ENCODE results near the gene CCDC152. TPM values are rescaled to one million over a fixed set of nuclear protein-coding genes. Genes with fewer than 3 reads are reported as not detected.

CCDC152 gene
- total RNA-seq, 1 experiment from 2014 or later = not detected

DNA sequence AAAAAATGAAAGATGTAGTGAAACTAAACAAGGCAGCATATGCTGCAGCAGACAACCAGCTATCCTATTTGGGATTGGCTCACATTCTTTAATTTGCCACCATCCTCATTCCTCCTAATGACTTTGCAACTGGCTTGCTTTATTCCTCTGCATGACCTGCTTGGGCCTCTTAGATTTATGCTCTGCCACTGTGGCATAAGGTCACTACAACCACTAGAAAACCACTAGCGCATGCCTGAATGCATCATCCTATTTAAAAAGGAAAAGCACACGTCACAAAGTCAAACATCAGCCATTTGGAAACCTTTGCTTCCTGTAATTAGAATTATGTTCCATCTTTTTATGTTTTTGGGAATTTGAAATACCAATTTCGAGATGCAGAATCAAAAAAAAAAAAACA lies 40.8 kb upstream of the CCDC152 start:
- H2AFZ ChIP-seq (ENCODE audit: low read depth, low read length, poor library complexity, severe bottlenecking) = no peak overlapping the region
- TF ChIP-seq, protein P1, sequence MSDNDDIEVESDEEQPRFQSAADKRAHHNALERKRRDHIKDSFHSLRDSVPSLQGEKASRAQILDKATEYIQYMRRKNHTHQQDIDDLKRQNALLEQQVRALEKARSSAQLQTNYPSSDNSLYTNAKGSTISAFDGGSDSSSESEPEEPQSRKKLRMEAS (IDR thresholded peaks at IDR 0.05) = no peak
- TF ChIP-seq, protein P2, sequence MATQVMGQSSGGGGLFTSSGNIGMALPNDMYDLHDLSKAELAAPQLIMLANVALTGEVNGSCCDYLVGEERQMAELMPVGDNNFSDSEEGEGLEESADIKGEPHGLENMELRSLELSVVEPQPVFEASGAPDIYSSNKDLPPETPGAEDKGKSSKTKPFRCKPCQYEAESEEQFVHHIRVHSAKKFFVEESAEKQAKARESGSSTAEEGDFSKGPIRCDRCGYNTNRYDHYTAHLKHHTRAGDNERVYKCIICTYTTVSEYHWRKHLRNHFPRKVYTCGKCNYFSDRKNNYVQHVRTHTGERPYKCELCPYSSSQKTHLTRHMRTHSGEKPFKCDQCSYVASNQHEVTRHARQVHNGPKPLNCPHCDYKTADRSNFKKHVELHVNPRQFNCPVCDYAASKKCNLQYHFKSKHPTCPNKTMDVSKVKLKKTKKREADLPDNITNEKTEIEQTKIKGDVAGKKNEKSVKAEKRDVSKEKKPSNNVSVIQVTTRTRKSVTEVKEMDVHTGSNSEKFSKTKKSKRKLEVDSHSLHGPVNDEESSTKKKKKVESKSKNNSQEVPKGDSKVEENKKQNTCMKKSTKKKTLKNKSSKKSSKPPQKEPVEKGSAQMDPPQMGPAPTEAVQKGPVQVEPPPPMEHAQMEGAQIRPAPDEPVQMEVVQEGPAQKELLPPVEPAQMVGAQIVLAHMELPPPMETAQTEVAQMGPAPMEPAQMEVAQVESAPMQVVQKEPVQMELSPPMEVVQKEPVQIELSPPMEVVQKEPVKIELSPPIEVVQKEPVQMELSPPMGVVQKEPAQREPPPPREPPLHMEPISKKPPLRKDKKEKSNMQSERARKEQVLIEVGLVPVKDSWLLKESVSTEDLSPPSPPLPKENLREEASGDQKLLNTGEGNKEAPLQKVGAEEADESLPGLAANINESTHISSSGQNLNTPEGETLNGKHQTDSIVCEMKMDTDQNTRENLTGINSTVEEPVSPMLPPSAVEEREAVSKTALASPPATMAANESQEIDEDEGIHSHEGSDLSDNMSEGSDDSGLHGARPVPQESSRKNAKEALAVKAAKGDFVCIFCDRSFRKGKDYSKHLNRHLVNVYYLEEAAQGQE (IDR thresholded peaks at IDR 0.05; ENCODE audit: low read depth) = no peak
- TF ChIP-seq FOSL1 (IDR thresholded peaks at IDR 0.05; ENCODE audit: low read depth) (no peak), EZH2phosphoT487 (IDR thresholded peaks at IDR 0.05; ENCODE audit: borderline replicate concordance) (no peak), EGR1 (IDR thresholded peaks at IDR 0.05; ENCODE audit: low read depth) (no peak), SP1 (IDR thresholded peaks at IDR 0.05; ENCODE audit: low read depth) (no peak), JUND (IDR thresholded peaks at IDR 0.05) (no peak)
- TF ChIP-seq, protein P3, sequence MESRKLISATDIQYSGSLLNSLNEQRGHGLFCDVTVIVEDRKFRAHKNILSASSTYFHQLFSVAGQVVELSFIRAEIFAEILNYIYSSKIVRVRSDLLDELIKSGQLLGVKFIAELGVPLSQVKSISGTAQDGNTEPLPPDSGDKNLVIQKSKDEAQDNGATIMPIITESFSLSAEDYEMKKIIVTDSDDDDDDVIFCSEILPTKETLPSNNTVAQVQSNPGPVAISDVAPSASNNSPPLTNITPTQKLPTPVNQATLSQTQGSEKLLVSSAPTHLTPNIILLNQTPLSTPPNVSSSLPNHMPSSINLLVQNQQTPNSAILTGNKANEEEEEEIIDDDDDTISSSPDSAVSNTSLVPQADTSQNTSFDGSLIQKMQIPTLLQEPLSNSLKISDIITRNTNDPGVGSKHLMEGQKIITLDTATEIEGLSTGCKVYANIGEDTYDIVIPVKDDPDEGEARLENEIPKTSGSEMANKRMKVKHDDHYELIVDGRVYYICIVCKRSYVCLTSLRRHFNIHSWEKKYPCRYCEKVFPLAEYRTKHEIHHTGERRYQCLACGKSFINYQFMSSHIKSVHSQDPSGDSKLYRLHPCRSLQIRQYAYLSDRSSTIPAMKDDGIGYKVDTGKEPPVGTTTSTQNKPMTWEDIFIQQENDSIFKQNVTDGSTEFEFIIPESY (IDR thresholded peaks at IDR 0.05; ENCODE audit: extremely low read depth, insufficient replicate concordance, low read length) = no peak
- TF ChIP-seq, protein P4, sequence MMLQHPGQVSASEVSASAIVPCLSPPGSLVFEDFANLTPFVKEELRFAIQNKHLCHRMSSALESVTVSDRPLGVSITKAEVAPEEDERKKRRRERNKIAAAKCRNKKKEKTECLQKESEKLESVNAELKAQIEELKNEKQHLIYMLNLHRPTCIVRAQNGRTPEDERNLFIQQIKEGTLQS (IDR thresholded peaks at IDR 0.05) = no peak
- TF ChIP-seq, protein P5, sequence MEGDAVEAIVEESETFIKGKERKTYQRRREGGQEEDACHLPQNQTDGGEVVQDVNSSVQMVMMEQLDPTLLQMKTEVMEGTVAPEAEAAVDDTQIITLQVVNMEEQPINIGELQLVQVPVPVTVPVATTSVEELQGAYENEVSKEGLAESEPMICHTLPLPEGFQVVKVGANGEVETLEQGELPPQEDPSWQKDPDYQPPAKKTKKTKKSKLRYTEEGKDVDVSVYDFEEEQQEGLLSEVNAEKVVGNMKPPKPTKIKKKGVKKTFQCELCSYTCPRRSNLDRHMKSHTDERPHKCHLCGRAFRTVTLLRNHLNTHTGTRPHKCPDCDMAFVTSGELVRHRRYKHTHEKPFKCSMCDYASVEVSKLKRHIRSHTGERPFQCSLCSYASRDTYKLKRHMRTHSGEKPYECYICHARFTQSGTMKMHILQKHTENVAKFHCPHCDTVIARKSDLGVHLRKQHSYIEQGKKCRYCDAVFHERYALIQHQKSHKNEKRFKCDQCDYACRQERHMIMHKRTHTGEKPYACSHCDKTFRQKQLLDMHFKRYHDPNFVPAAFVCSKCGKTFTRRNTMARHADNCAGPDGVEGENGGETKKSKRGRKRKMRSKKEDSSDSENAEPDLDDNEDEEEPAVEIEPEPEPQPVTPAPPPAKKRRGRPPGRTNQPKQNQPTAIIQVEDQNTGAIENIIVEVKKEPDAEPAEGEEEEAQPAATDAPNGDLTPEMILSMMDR (IDR thresholded peaks at IDR 0.05 in 2 of 3, conservative IDR thresholded peaks at IDR 0.05 in 1 of 3; ENCODE audit: borderline replicate concordance in 1 of 3, insufficient read depth in 1 of 3, low read depth in 2 of 3, low read length in 2 of 3) = no peak
- no TSS peak for BruUV-seq (replicated peaks)
- no peak overlapping the region for H3K4me2 ChIP-seq (ENCODE audit: low read length)
- no peak for ATAC-seq
- no peak overlapping the region for H3K9ac ChIP-seq (ENCODE audit: low read length)
- intact Hi-C loops (cut with micrococcal nuclease) = no loop called here
- H3K27ac ChIP-seq (ENCODE audit: low read depth, low read length) = no peak overlapping the region
- CTCF ChIA-PET = no interaction called here
- no peaks in the 10 kb centered on the region for H3K9me3 ChIP-seq (ENCODE audit: control insufficient read depth in 1 of 2, insufficient read depth in 1 of 2, low read depth in 1 of 2, low read length in 2 of 2)
- no peaks in the 10 kb centered on the region for H3K36me3 ChIP-seq (ENCODE audit: control insufficient read depth in 1 of 2, insufficient read depth in 2 of 2, low read length in 2 of 2)
- H3K9me2 ChIP-seq (ENCODE audit: insufficient read depth) = no peaks in the 10 kb centered on the region
- H3K27me3 ChIP-seq (ENCODE audit: insufficient read depth, low read length) = peaks cover 7% of the 10 kb centered on the region; the same call in 1 of the 2 replicates
- no peaks in the 10 kb centered on the region for H3K4me1 ChIP-seq (ENCODE audit: control insufficient read depth in 1 of 2, insufficient read depth in 2 of 2, low read length in 2 of 2)
- RAD21 ChIA-PET (ENCODE audit: low non-redundant PET in 1 of 2, low total read pairs in 2 of 2, uncharacterized antibody in 2 of 2, unreplicated experiment in 2 of 2) = no interaction called here
- DNase-seq (ENCODE audit: low read depth, low spot score) = no peak
- POLR2A ChIA-PET = no interaction called here
- no peak overlapping the region for H3K4me3 ChIP-seq (replicated peaks in 1 of 2; ENCODE audit: low read depth in 1 of 2, low read length in 2 of 2)
- no peaks in the 10 kb centered on the region; the same call in 1 of the 2 replicates for H4K20me1 ChIP-seq (ENCODE audit: insufficient read depth)
- H3K79me2 ChIP-seq (ENCODE audit: insufficient read depth, low read length) = no peaks in the 10 kb centered on the region
